ENCODE data around the gene NID1.
A peak's percentile ranks its signal among the peaks of the same experiment; 100 is the strongest.
"Not testable (repeated sequence)": the region's sequence is repeated elsewhere in the genome, so short reads cannot be mapped to it uniquely, and the experiment has no call there.

The NID1 gene

GRCh38 chr1:236078077-236078476 is 13.2 kb upstream of the NID1 start:
- H3K4me1 ChIP-seq (ENCODE audit: control insufficient read depth in 1 of 2, insufficient read depth in 2 of 2, low read length in 2 of 2); H3K36me3 ChIP-seq (ENCODE audit: control insufficient read depth in 1 of 2, insufficient read depth in 2 of 2, low read length in 2 of 2); H3K9me3 ChIP-seq (ENCODE audit: control insufficient read depth in 1 of 2, low read length in 2 of 2); H3K4me3 ChIP-seq (ENCODE audit: low read depth in 1 of 2, low read length in 2 of 2); H3K27ac ChIP-seq (ENCODE audit: low read length); H3K27me3 ChIP-seq (ENCODE audit: low read depth, low read length): not testable (repeated sequence)

GRCh38 chr1:236075848-236076247 is 11.0 kb upstream of the NID1 start:
- H3K4me3 ChIP-seq (ENCODE audit: low read depth in 1 of 2, low read length in 2 of 2) = no peak overlapping the region
- no peaks in the 10 kb centered on the region for H3K36me3 ChIP-seq (ENCODE audit: control insufficient read depth in 1 of 2, insufficient read depth in 2 of 2, low read length in 2 of 2)
- no peaks in the 10 kb centered on the region for H3K4me1 ChIP-seq (ENCODE audit: control insufficient read depth in 1 of 2, insufficient read depth in 2 of 2, low read length in 2 of 2)
- H3K9me3 ChIP-seq (ENCODE audit: control insufficient read depth in 1 of 2, low read length in 2 of 2) = peaks cover 0 to under 1% of the 10 kb centered on the region in 2 donors
- H3K27ac ChIP-seq (ENCODE audit: low read length) = no peak overlapping the region
- H3K27me3 ChIP-seq (ENCODE audit: low read depth, low read length) = no peaks in the 10 kb centered on the region

- Histone ChIP-seq H3K4me3 (ENCODE audit: low read depth in 1 of 2, low read length in 2 of 2) (no peak overlapping the region), H3K4me1 (ENCODE audit: control insufficient read depth in 1 of 2, insufficient read depth in 2 of 2, low read length in 2 of 2) (no peaks in the 10 kb centered on the region), H3K27ac (ENCODE audit: low read length) (no peak overlapping the region), H3K27me3 (ENCODE audit: low read depth, low read length) (no peaks in the 10 kb centered on the region), H3K36me3 (ENCODE audit: control insufficient read depth in 1 of 2, insufficient read depth in 2 of 2, low read length in 2 of 2) (no peaks in the 10 kb centered on the region), H3K9me3 (ENCODE audit: control insufficient read depth in 1 of 2, low read length in 2 of 2) (peaks cover 5% of the 10 kb centered on the region in 2 donors)
Observed at GRCh38 chr1:236073307-236073897, 8.5 kb upstream of the NID1 start.

GRCh38 chr1:236072001-236072400 is 7.1 kb upstream of the NID1 start:
- no peaks in the 10 kb centered on the region for H3K27me3 ChIP-seq (ENCODE audit: low read depth, low read length)
- H3K4me1 ChIP-seq (ENCODE audit: control insufficient read depth in 1 of 2, insufficient read depth in 2 of 2, low read length in 2 of 2) = peaks cover 0 to 3% of the 10 kb centered on the region in 2 donors
- H3K27ac ChIP-seq (ENCODE audit: low read length) = no peak overlapping the region
- H3K36me3 ChIP-seq (ENCODE audit: control insufficient read depth in 1 of 2, insufficient read depth in 2 of 2, low read length in 2 of 2) = no peaks in the 10 kb centered on the region
- H3K4me3 ChIP-seq (ENCODE audit: low read depth in 1 of 2, low read length in 2 of 2) = no peak overlapping the region
- H3K9me3 ChIP-seq (ENCODE audit: control insufficient read depth in 1 of 2, low read length in 2 of 2) = peaks cover 5% of the 10 kb centered on the region in 2 donors

- H3K27ac ChIP-seq (ENCODE audit: low read length) = no peak overlapping the region
- H3K4me1 ChIP-seq (ENCODE audit: control insufficient read depth in 1 of 2, insufficient read depth in 2 of 2, low read length in 2 of 2) = peaks cover 5 to 11% of the 10 kb centered on the region in 2 donors
- H3K9me3 ChIP-seq (ENCODE audit: control insufficient read depth in 1 of 2, low read length in 2 of 2) = peaks cover 5% of the 10 kb centered on the region in 2 donors
- H3K4me3 ChIP-seq (ENCODE audit: low read depth in 1 of 2, low read length in 2 of 2) = no peak overlapping the region
- no peaks in the 10 kb centered on the region for H3K36me3 ChIP-seq (ENCODE audit: control insufficient read depth in 1 of 2, insufficient read depth in 2 of 2, low read length in 2 of 2)
- no peaks in the 10 kb centered on the region for H3K27me3 ChIP-seq (ENCODE audit: low read depth, low read length)
Observed at GRCh38 chr1:236070753-236071152, 5.9 kb upstream of the NID1 start.

GRCh38 chr1:236069796-236070195 is 4.9 kb upstream of the NID1 start:
- Histone ChIP-seq H3K9me3 (ENCODE audit: control insufficient read depth in 1 of 2, low read length in 2 of 2) (peaks cover 5% of the 10 kb centered on the region in 2 donors), H3K4me3 (ENCODE audit: low read depth in 1 of 2, low read length in 2 of 2) (no peak overlapping the region), H3K4me1 (ENCODE audit: control insufficient read depth in 1 of 2, insufficient read depth in 2 of 2, low read length in 2 of 2) (peaks cover 5 to 15% of the 10 kb centered on the region in 2 donors), H3K27ac (ENCODE audit: low read length) (no peak overlapping the region), H3K27me3 (ENCODE audit: low read depth, low read length) (no peaks in the 10 kb centered on the region), H3K36me3 (ENCODE audit: control insufficient read depth in 1 of 2, insufficient read depth in 2 of 2, low read length in 2 of 2) (no peaks in the 10 kb centered on the region)

GRCh38 chr1:236067854-236068454 is 3.1 kb upstream of the NID1 start:
- peak overlapping the region; percentile 37 to 87 for H3K4me3 ChIP-seq (ENCODE audit: low read depth in 1 of 2, low read length in 2 of 2)
- H3K9me3 ChIP-seq (ENCODE audit: control insufficient read depth in 1 of 2, low read length in 2 of 2) = peaks cover 5% of the 10 kb centered on the region in 2 donors
- no peaks in the 10 kb centered on the region for H3K36me3 ChIP-seq (ENCODE audit: control insufficient read depth in 1 of 2, insufficient read depth in 2 of 2, low read length in 2 of 2)
- peak overlapping the region; percentile 79 for H3K27ac ChIP-seq (ENCODE audit: low read length)
- peaks cover 5 to 16% of the 10 kb centered on the region in 2 donors for H3K4me1 ChIP-seq (ENCODE audit: control insufficient read depth in 1 of 2, insufficient read depth in 2 of 2, low read length in 2 of 2)
- H3K27me3 ChIP-seq (ENCODE audit: low read depth, low read length) = no peaks in the 10 kb centered on the region

- H3K27me3 ChIP-seq (ENCODE audit: low read depth, low read length) = no peaks in the 10 kb centered on the region
- peak overlapping the region; percentile 79 for H3K27ac ChIP-seq (ENCODE audit: low read length)
- peaks cover 5 to 24% of the 10 kb centered on the region in 2 donors for H3K4me1 ChIP-seq (ENCODE audit: control insufficient read depth in 1 of 2, insufficient read depth in 2 of 2, low read length in 2 of 2)
- H3K36me3 ChIP-seq (ENCODE audit: control insufficient read depth in 1 of 2, insufficient read depth in 2 of 2, low read length in 2 of 2) = no peaks in the 10 kb centered on the region
- H3K9me3 ChIP-seq (ENCODE audit: control insufficient read depth in 1 of 2, low read length in 2 of 2) = peaks cover 5% of the 10 kb centered on the region in 2 donors
- peak overlapping the region; percentile 64 to 87 for H3K4me3 ChIP-seq (ENCODE audit: low read depth in 1 of 2, low read length in 2 of 2)
Observed at GRCh38 chr1:236066828-236067386, 2.0 kb upstream of the NID1 start.

- H3K36me3 ChIP-seq (ENCODE audit: control insufficient read depth in 1 of 2, insufficient read depth in 2 of 2, low read length in 2 of 2) = no peaks in the 10 kb centered on the region
- H3K27me3 ChIP-seq (ENCODE audit: low read depth, low read length) = no peaks in the 10 kb centered on the region
- H3K27ac ChIP-seq (ENCODE audit: low read length) = peak overlapping the region; percentile 79
- peaks cover 5 to 30% of the 10 kb centered on the region in 2 donors for H3K4me1 ChIP-seq (ENCODE audit: control insufficient read depth in 1 of 2, insufficient read depth in 2 of 2, low read length in 2 of 2)
- peak overlapping the region; percentile 64 to 87 for H3K4me3 ChIP-seq (ENCODE audit: low read depth in 1 of 2, low read length in 2 of 2)
- peaks cover 5% of the 10 kb centered on the region in 2 donors for H3K9me3 ChIP-seq (ENCODE audit: control insufficient read depth in 1 of 2, low read length in 2 of 2)
Observed at GRCh38 chr1:236066054-236066453, 1.2 kb upstream of the NID1 start.

- Histone ChIP-seq H3K4me1 (ENCODE audit: control insufficient read depth in 1 of 2, insufficient read depth in 2 of 2, low read length in 2 of 2) (peaks cover 5 to 35% of the 10 kb centered on the region in 2 donors), H3K4me3 (ENCODE audit: low read depth in 1 of 2, low read length in 2 of 2) (peak overlapping the region; percentile 64 to 87), H3K27me3 (ENCODE audit: low read depth, low read length) (no peaks in the 10 kb centered on the region), H3K27ac (ENCODE audit: low read length) (peak overlapping the region; percentile 79), H3K9me3 (ENCODE audit: control insufficient read depth in 1 of 2, low read length in 2 of 2) (peaks cover 2 to 3% of the 10 kb centered on the region in 2 donors), H3K36me3 (ENCODE audit: control insufficient read depth in 1 of 2, insufficient read depth in 2 of 2, low read length in 2 of 2) (no peaks in the 10 kb centered on the region)
Observed at GRCh38 chr1:236065509-236066005, 667 bp upstream of the NID1 start.

GRCh38 chr1:236063919-236064673 is 794 bp downstream of the NID1 start:
- no peaks in the 10 kb centered on the region for H3K9me3 ChIP-seq (ENCODE audit: control insufficient read depth in 1 of 2, low read length in 2 of 2)
- peak overlapping the region; percentile 64 to 87 for H3K4me3 ChIP-seq (ENCODE audit: low read depth in 1 of 2, low read length in 2 of 2)
- H3K27ac ChIP-seq (ENCODE audit: low read length) = peak overlapping the region; percentile 83
- H3K27me3 ChIP-seq (ENCODE audit: low read depth, low read length) = no peaks in the 10 kb centered on the region
- peaks cover 5 to 42% of the 10 kb centered on the region in 2 donors for H3K4me1 ChIP-seq (ENCODE audit: control insufficient read depth in 1 of 2, insufficient read depth in 2 of 2, low read length in 2 of 2)
- no peaks in the 10 kb centered on the region for H3K36me3 ChIP-seq (ENCODE audit: control insufficient read depth in 1 of 2, insufficient read depth in 2 of 2, low read length in 2 of 2)

Data from muscle layer of duodenum (tissue), 2 donors.